GM23338 (cell line): Measurements from ENCODE around the gene FBXW8. TPM values are rescaled to one million over a fixed set of nuclear protein-coding genes. Genes with fewer than 3 reads are reported as not detected.

ENCODE experiments used
- ATAC-seq: fragments of 200-7000 bp; cut with Tn5 transposase; 3 replicates; pipeline ENCODE4 v1.9.1; 2020
- DNase-seq: peaks from one replicate; pipeline ENCODE4 v3.0.0-alpha.2; 2015; ENCODE audit warnings: low spot score
- H2AFZ ChIP-seq: fragments of 200-600 bp; sonication (generic); 2 replicates; pipeline ENCODE4 v1.8.0; 2016; ENCODE audit warnings: antibody characterized with exemption, mild to moderate bottlenecking, moderate library complexity
- H3F3A ChIP-seq: fragments of 200-600 bp; sonication (generic); replicated peaks from 2 replicates; pipeline ENCODE4 v1.8.0; 2017; ENCODE audit warnings: antibody characterized with exemption, mixed run types, low read depth
- H3K27ac ChIP-seq: fragments of 200-600 bp; sonication (generic); 2 replicates; pipeline ENCODE4 v1.6.1; 2016; ENCODE audit warnings: low read depth
- H3K27me3 ChIP-seq: fragments of 200-600 bp; sonication (generic); 2 replicates; pipeline ENCODE4 v1.8.0; 2016; ENCODE audit warnings: mild to moderate bottlenecking, mixed run types, moderate library complexity; ENCODE audit not compliant: insufficient read depth
- H3K36me3 ChIP-seq: fragments of 200-600 bp; sonication (generic); 2 replicates; pipeline ENCODE4 v1.8.0; 2016; ENCODE audit warnings: mild to moderate bottlenecking; ENCODE audit not compliant: insufficient read depth
- H3K4me1 ChIP-seq: fragments of 200-600 bp; sonication (generic); 2 replicates; pipeline ENCODE4 v1.8.0; 2016; ENCODE audit warnings: mild to moderate bottlenecking, moderate library complexity; ENCODE audit not compliant: insufficient read depth
- H3K4me2 ChIP-seq: fragments of 200-600 bp; sonication (generic); 2 replicates; pipeline ENCODE4 v1.7.1; 2017; ENCODE audit warnings: mixed run types
- H3K4me3 ChIP-seq: fragments of 200-600 bp; sonication (generic); 2 replicates; pipeline ENCODE4 v1.6.1; 2016; ENCODE audit warnings: mixed run types
- H3K79me2 ChIP-seq: fragments of 200-600 bp; sonication (generic); replicated peaks from 2 replicates; pipeline ENCODE4 v1.8.0; 2017; ENCODE audit warnings: mild to moderate bottlenecking; ENCODE audit not compliant: insufficient read depth
- H3K9me2 ChIP-seq: fragments of 200-600 bp; sonication (generic); 2 replicates; pipeline ENCODE4 v1.8.0; 2017; ENCODE audit not compliant: insufficient read depth
- H4K20me1 ChIP-seq: fragments of 200-600 bp; sonication (generic); replicated peaks from 2 replicates; pipeline ENCODE4 v1.8.0; 2017; ENCODE audit warnings: mild to moderate bottlenecking; ENCODE audit not compliant: insufficient read depth
- H3K27ac Mint-ChIP-seq: 2 replicates; pipeline ENCODE4 v1.8.0; 2020; ENCODE audit warnings: inconsistent platforms, mild to moderate bottlenecking, moderate library complexity, mixed read lengths
- H3K27me3 Mint-ChIP-seq: 3 replicates; pipeline ENCODE4 v1.8.0; 2022; ENCODE audit warnings: low read depth, mild to moderate bottlenecking, moderate library complexity, mixed read lengths, inconsistent platforms; ENCODE audit not compliant: insufficient read depth, poor library complexity
- H3K36me3 Mint-ChIP-seq: 3 replicates; pipeline ENCODE4 v1.8.0; 2021; ENCODE audit warnings: low read depth, mild to moderate bottlenecking, inconsistent platforms, moderate library complexity, mixed read lengths
- H3K4me1 Mint-ChIP-seq: 3 replicates; pipeline ENCODE4 v1.8.0; 2020; ENCODE audit warnings: mild to moderate bottlenecking, inconsistent platforms, mixed read lengths
- H3K4me3 Mint-ChIP-seq: 3 replicates; pipeline ENCODE4 v1.8.0; 2021; ENCODE audit warnings: moderate library complexity, mild to moderate bottlenecking, inconsistent platforms, mixed read lengths
- H3K9me3 Mint-ChIP-seq: 3 replicates; pipeline ENCODE4 v1.8.0; 2020; ENCODE audit warnings: moderate library complexity, mild to moderate bottlenecking, inconsistent platforms, mixed read lengths
- CREB1 ChIP-seq: fragments of 250-450 bp; sonication (Bioruptor Pico); IDR thresholded peaks from 2 replicates; pipeline ENCODE4 v1.5.0; 2020; ENCODE audit warnings: low read depth, mild to moderate bottlenecking, moderate library complexity
- CTCF ChIP-seq, 2 experiments: fragments of 200-600 bp in 1 of 2; sonication (generic) in 1 of 2; conservative IDR thresholded peaks; 2 replicates each; pipeline versions ENCODE4 v1.5.1 to v1.6.1; 2016 to 2017; ENCODE audit warnings: antibody characterized with exemption in 2 of 2, low read depth in 2 of 2, mild to moderate bottlenecking in 2 of 2, moderate library complexity in 1 of 2
- ETS1 ChIP-seq: IDR thresholded peaks from 2 replicates; pipeline ENCODE4 v1.6.1; 2016; ENCODE audit warnings: antibody characterized with exemption
- EZH2 ChIP-seq: fragments of 200-600 bp; sonication (generic); IDR thresholded peaks from one replicate; pipeline ENCODE4 v1.8.0; 2017; ENCODE audit warnings: antibody characterized with exemption, mild to moderate bottlenecking, low read depth; ENCODE audit not compliant: unreplicated experiment
- EZH2phosphoT487 ChIP-seq: fragments of 200-600 bp; sonication (generic); IDR thresholded peaks from one replicate; pipeline ENCODE4 v1.8.1; 2018; ENCODE audit warnings: antibody characterized with exemption; ENCODE audit not compliant: unreplicated experiment
- JUNB ChIP-seq: IDR thresholded peaks from one replicate; pipeline ENCODE4 v1.6.1; 2016; ENCODE audit warnings: antibody characterized with exemption; ENCODE audit not compliant: unreplicated experiment
- NANOG ChIP-seq: IDR thresholded peaks from 2 replicates; pipeline ENCODE4 v1.6.1; 2016; ENCODE audit warnings: antibody characterized with exemption, borderline replicate concordance
- POLR2AphosphoS5 ChIP-seq: IDR thresholded peaks from 2 replicates; pipeline ENCODE4 v1.6.1; 2016; ENCODE audit warnings: antibody characterized with exemption, low read depth
- REST ChIP-seq: IDR thresholded peaks from one replicate; pipeline ENCODE4 v1.6.1; 2018; ENCODE audit warnings: antibody characterized with exemption; ENCODE audit not compliant: unreplicated experiment
- STAT1 ChIP-seq: IDR thresholded peaks from one replicate; pipeline ENCODE4 v1.6.1; 2016; ENCODE audit warnings: antibody characterized with exemption; ENCODE audit not compliant: unreplicated experiment
- ZNF114 ChIP-seq: fragments of 250-450 bp; sonication (Bioruptor Pico); IDR thresholded peaks from 2 replicates; pipeline ENCODE4 v1.5.0; 2020; ENCODE audit warnings: mild to moderate bottlenecking, moderate library complexity
- ZNF331 ChIP-seq: fragments of 250-450 bp; sonication (Bioruptor Pico); IDR thresholded peaks from 2 replicates; pipeline ENCODE4 v1.5.0; 2020; ENCODE audit warnings: low read depth, mild to moderate bottlenecking, moderate library complexity
- ZNF462 ChIP-seq: fragments of 250-450 bp; sonication (Bioruptor Pico); IDR thresholded peaks from 2 replicates; pipeline ENCODE4 v1.5.0; 2020; ENCODE audit warnings: mild to moderate bottlenecking, moderate library complexity
- polyA plus RNA-seq: library from polyadenylated mRNA; unstranded; fragments of >200 nt; fragmentation: Nextera tagmentation; extraction: Ambion mirVana; gene quantifications from 2 replicates; pipeline ENCODE4 v1.2.1, GENCODE V29; 2016
- total RNA-seq: library from RNA; depleted of rRNA; stranded (reverse); fragments of >200 nt; shearing (Covaris generic); gene quantifications from 2 replicates; pipeline ENCODE4 v1.2.3, GENCODE V29; 2014

Gene FBXW8
- total and polyA plus RNA-seq, 2 experiments from 2014 or later = 4.6 to 13.9 TPM

- Histone ChIP-seq H4K20me1 (0 out of 2 replicates have a peak, but pooled peaks cover 2% of the 10 kb centered on the region), H3K27me3 (no peaks in the 10 kb centered on the region), H2AFZ (no peak overlapping the region), H3K4me3 (no peak overlapping the region), H3K9me2 (no peaks in the 10 kb centered on the region), H3K4me2 (no peak overlapping the region), H3K27ac (no peak overlapping the region), H3K36me3 (no peaks in the 10 kb centered on the region; the same call in 1 of the 2 replicates), H3K4me1 (no peaks in the 10 kb centered on the region), H3F3A (no peaks in the 10 kb centered on the region), H3K79me2 (0 out of 2 replicates have a peak, but pooled peaks cover 2% of the 10 kb centered on the region)
- Mint-ChIP-seq H3K4me1 (no peaks in the 10 kb centered on the region), H3K36me3 (peaks cover 42% of the 10 kb centered on the region), H3K27ac (no peak overlapping the region), H3K27me3 (peaks cover 5% of the 10 kb centered on the region), H3K9me3 (peaks cover 12% of the 10 kb centered on the region), H3K4me3 (no peak overlapping the region)
- ATAC-seq = no peak
- DNase-seq = no peak
- TF ChIP-seq ZNF331 (CRISPR knock-in tag) (no peak), POLR2AphosphoS5 (no peak), STAT1 (no peak), CTCF (conservative IDR thresholded peaks at IDR 0.05; ENCODE audit: low read depth in 2 of 2) (no peak), REST (no peak), ETS1 (no peak), CREB1 (CRISPR knock-in tag) (no peak), JUNB (no peak), EZH2 (no peak), ZNF462 (CRISPR knock-in tag) (no peak), NANOG (no peak), EZH2phosphoT487 (no peak), ZNF114 (CRISPR knock-in tag) (no peak)
Measured at GRCh38 chr12:116943419-116944372, 32.9 kb downstream of the FBXW8 start.
